Upper lobe of left lung (tissue), 6 donors: ENCODE results near the gene FASTKD2. TPM values are rescaled to one million over a fixed set of nuclear protein-coding genes. Genes with fewer than 3 reads are reported as not detected.

ENCODE experiments used
- ATAC-seq, 2 donors: fragments of 200-7000 bp; cut with Tn5 transposase; one replicate each; pipeline ENCODE4 v1.9.1; 2022; ENCODE audit warnings: mild to moderate bottlenecking in 2 of 2, moderate library complexity in 2 of 2; ENCODE audit not compliant: low FRiP score in 2 of 2
- DNase-seq, 2 donors: peaks; one replicate each; pipeline ENCODE4 v3.0.0-alpha.2; 2019 to 2020
- H3K27ac ChIP-seq, 4 donors: fragments of 200-600 bp; sonication (generic); one replicate each; pipeline ENCODE4 v1.5.1; 2016 to 2019
- H3K27me3 ChIP-seq, 4 donors: fragments of 200-600 bp; sonication (generic); one replicate each; pipeline ENCODE4 v1.5.1; 2017 to 2019
- H3K36me3 ChIP-seq, 4 donors: fragments of 200-600 bp; sonication (generic); one replicate each; pipeline ENCODE4 v1.5.1; 2016 to 2019
- H3K4me1 ChIP-seq, 4 donors: fragments of 200-600 bp; sonication (generic); one replicate each; pipeline ENCODE4 v1.5.1; 2018 to 2019
- H3K4me3 ChIP-seq, 4 donors: fragments of 200-600 bp; sonication (generic); one replicate each; pipeline ENCODE4 v1.5.1; 2017 to 2019; ENCODE audit warnings: mild to moderate bottlenecking in 2 of 4, moderate library complexity in 1 of 4
- H3K9me3 ChIP-seq, 4 donors: fragments of 200-600 bp; sonication (generic); one replicate each; pipeline ENCODE4 v1.5.1; 2018 to 2019
- CTCF ChIP-seq, 6 experiments: fragments of 450-650 bp in 4 of 6; fragments of 200-600 bp in 2 of 6; sonication (generic) in 2 of 6; IDR thresholded peaks; one replicate each; pipeline ENCODE4 v1.5.1; 2016 to 2019; ENCODE audit warnings: antibody characterized with exemption in 6 of 6
- EP300 ChIP-seq, 4 donors: sonication (generic); formaldehyde crosslinking; IDR thresholded peaks; one replicate each; pipeline ENCODE4 v1.5.1; 2017; ENCODE audit warnings: antibody characterized with exemption in 4 of 4, control low read depth in 2 of 4
- POLR2A ChIP-seq, 4 donors: fragments of 450-650 bp; IDR thresholded peaks; one replicate each; pipeline ENCODE4 v1.5.1; 2016 to 2017; ENCODE audit warnings: antibody characterized with exemption in 4 of 4, mild to moderate bottlenecking in 2 of 4
- POLR2AphosphoS5 ChIP-seq, 2 donors: sonication (generic); formaldehyde crosslinking; IDR thresholded peaks; one replicate each; pipeline ENCODE4 v1.5.1; 2017; ENCODE audit warnings: antibody characterized with exemption in 2 of 2
- WGBS, 2 donors: methylation state at CpG; one replicate each; pipeline ENCODE4 v1.1.5; 2017 to 2018; 5-methylcytosine and 5-hydroxymethylcytosine counted together
- small RNA-seq, 4 donors: library from RNA; depleted of rRNA; stranded (forward); fragments of <200 nt; gene quantifications; one replicate each; pipeline ENCODE3, GENCODE V24; 2016
- total RNA-seq, 6 donors: library from RNA; depleted of rRNA in 4 of 6; stranded (reverse); fragments of >200 nt in 4 of 6; gene quantifications; one replicate each; pipeline versions ENCODE4 v1.1.0 to v1.2.1, GENCODE V29; 2016 to 2021
- donor health status: DM: no; HTN: no; CAD: no; lungs with moderate emphysema.
- donor health status: DM: no; HTN: yes; CAD: no; lungs with severe emphysema.

FASTKD2 gene
- total RNA-seq, 6 donors from 2014 or later = 10.7 to 32.8 (median 21.1) TPM

GRCh38 chr2:206838690-206839089 lies 73.3 kb downstream of the FASTKD2 start:
- ATAC-seq (no peak), DNase-seq (no peak)
- no peak for TF ChIP-seq POLR2AphosphoS5 (IDR thresholded peaks at IDR 0.05)
- TF ChIP-seq POLR2A (IDR thresholded peaks at IDR 0.05) = no peak
- TF ChIP-seq CTCF (IDR thresholded peaks at IDR 0.05) = no peak
- TF ChIP-seq EP300 (IDR thresholded peaks at IDR 0.05) = no peak
- H3K4me1 ChIP-seq = no peaks in the 10 kb centered on the region
- H3K36me3 ChIP-seq = no peaks in the 10 kb centered on the region
- peaks cover 0 to 4% (median under 1%) of the 10 kb centered on the region in 4 donors for H3K9me3 ChIP-seq
- H3K4me3 ChIP-seq = no peak overlapping the region
- H3K27ac ChIP-seq = no peak overlapping the region
- 91% methylated on average over 3 of the region's 3 CpGs for WGBS, 2 donors
- H3K27me3 ChIP-seq = no peaks in the 10 kb centered on the region

GRCh38 chr2:206840999-206841398 lies 75.6 kb downstream of the FASTKD2 start:
- Histone ChIP-seq H3K27ac (no peak overlapping the region), H3K9me3 (no peaks in the 10 kb centered on the region), H3K4me3 (no peak overlapping the region), H3K36me3 (no peaks in the 10 kb centered on the region), H3K27me3 (no peaks in the 10 kb centered on the region), H3K4me1 (no peaks in the 10 kb centered on the region)
- TF ChIP-seq POLR2AphosphoS5 (IDR thresholded peaks at IDR 0.05) (no peak), EP300 (IDR thresholded peaks at IDR 0.05) (no peak)
- ATAC-seq = no peak
- 80 to 88% methylated on average over 3 of the region's 3 CpGs for WGBS, 2 donors
- DNase-seq = no peak

Small RNAs within 50 kb of the gene (small RNA-seq; reads per million reads assigned to genes)
- 0 reads per million in 4 donors for gene MIR3130-2

Other genes starting within 250 kb of the FASTKD2 start
- gene FAM237A, start 123.1 kb upstream of the FASTKD2 start, total RNA-seq = not detected
- not detected for gene DYTN, start 47.2 kb upstream of the FASTKD2 start, total RNA-seq
- 10 to 100 TPM in 1 of 6 donors, 1 to 10 TPM in 4, under 1 TPM in 1; 0.43 to 12.7 (median 2.9) TPM for gene MDH1B, start 278 bp upstream of the FASTKD2 start, total RNA-seq
- gene CPO, start 173.9 kb downstream of the FASTKD2 start, total RNA-seq = not detected